Left colon (tissue), 2 donors: ENCODE measurements around the gene DCUN1D2. TPM values are rescaled to one million over a fixed set of nuclear protein-coding genes. Genes with fewer than 3 reads are reported as not detected.

ENCODE experiments used
- ATAC-seq: fragments of 200-7000 bp; cut with Tn5 transposase; one replicate; pipeline ENCODE4 v1.9.1; 2020; ENCODE audit warnings: mild to moderate bottlenecking, moderate library complexity
- DNase-seq, 2 donors: peaks; one replicate each; pipeline ENCODE4 v3.0.0-alpha.2; 2020
- intact Hi-C, 2 donors: fragments of 100-400 bp; cut with DNase I in 1 of 2; cut with micrococcal nuclease in 1 of 2; formaldehyde crosslinking; loops; one replicate each; pipeline versions ENCODE4 v1.11.2 to v1.14.0; 2022; cut with DNase I, micrococcal nuclease
- total RNA-seq, 2 donors: library from RNA; stranded (reverse); fragmentation: NEBNext Ultra II Directional; extraction: Animal tissue kit (Norgen Biotek cat#: 25700); gene quantifications; one replicate each; pipeline ENCODE4 v1.2.1, GENCODE V29; 2021
- donor health status: DM: no; HTN: no; CAD: no.
- donor health status: DM: yes; HTN: yes; CAD: no.

The DCUN1D2 gene
- total RNA-seq, 2 donors from 2014 or later, result 18.2 to 22.7 TPM

DNA sequence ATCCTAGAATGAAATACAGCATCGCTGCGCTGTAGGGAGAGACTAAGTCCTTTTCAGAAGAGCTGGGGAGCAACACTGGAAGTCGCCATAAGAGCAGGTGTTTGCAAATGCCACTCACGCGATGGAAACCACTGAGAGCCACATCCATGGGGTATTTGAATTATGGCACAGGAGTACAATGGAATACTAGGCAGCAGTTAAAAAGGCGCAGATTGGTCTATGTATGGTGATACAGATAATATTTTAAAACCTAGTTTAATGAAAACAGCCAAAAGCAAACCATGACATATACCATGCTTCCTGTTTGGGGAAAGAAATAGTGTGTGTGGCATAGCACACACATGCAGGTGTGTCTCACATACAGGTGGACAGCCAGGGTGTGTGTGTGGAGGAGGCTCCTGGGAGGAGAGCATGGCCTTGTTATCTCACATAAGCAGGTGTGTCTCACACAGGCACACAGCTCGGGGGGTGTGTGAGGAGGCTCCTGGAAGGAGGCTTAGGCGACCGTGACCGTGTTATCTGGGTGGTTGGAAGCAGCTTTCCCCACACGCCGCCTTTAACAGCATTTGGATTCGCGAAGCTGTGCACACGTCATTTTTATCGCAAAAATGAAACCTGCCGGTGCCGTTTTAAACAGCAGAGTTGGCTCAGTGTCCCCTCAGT lies 70.8 kb downstream of the DCUN1D2 start:
- ATAC-seq (peak; percentile 42), DNase-seq (no peak)
- intact Hi-C loops, result no loop called here

DNA sequence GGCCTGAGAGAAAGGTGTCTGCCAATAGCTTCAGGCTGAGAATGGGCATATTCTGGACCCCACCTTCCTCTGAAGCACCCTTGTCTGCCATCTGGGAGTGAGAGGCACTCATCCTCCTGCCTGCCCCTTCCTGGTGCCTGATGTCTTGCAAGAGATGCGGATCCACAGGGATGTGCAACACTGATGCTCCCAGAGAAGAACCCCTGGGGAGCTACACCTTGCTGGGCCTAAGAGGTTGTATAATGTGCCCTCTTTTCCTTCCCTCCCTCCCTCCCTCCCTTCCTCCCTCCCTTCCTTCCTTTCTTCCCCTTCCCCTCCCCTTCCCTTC lies 71.8 kb downstream of the DCUN1D2 start:
- intact Hi-C loops, result no loop called here
- ATAC-seq (no peak), DNase-seq (no peak)

DNA sequence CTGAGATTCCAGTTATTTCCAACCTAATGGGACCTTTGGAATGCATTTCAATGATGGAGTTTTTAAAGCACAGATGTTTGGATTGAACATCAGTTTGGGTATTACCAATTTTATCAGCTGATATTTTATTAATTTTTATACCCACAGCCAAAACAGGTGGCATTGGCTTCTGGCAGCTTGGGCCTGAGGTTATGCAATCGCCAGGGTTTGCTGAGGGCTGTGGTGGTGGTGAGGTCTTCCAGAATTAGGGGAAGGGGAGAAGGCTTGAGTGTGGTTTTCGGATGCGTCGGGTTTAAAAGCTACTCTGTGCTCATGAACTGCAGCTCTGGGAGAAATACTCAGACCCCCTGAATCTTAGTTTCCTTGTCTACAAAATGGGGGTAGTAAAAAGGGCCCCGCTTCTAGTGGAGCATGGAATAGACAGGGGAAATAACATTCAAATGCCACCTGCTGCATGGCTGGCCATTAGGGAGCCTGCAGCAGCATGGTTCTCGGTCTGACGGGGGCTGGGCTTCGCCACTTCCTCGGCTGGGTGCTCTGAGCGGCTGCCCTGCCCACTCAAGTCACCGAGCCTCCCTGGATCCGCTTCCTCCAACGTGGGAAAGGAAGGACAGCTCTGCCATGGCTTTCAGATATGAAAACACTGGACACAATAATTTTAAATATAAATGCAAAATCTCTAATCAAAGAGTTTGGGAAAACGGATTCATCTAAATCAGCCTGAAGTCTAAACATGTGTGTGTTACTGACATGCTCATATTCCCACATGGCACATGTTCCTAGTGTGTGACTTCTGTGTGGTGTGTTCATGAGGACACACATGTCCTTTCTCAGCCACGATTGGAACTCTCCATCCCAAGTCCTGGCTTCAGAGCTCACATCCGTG lies 72.4 kb downstream of the DCUN1D2 start:
- DNase-seq (no peak), ATAC-seq (no peak)
- intact Hi-C loops, result no loop called here

DNA sequence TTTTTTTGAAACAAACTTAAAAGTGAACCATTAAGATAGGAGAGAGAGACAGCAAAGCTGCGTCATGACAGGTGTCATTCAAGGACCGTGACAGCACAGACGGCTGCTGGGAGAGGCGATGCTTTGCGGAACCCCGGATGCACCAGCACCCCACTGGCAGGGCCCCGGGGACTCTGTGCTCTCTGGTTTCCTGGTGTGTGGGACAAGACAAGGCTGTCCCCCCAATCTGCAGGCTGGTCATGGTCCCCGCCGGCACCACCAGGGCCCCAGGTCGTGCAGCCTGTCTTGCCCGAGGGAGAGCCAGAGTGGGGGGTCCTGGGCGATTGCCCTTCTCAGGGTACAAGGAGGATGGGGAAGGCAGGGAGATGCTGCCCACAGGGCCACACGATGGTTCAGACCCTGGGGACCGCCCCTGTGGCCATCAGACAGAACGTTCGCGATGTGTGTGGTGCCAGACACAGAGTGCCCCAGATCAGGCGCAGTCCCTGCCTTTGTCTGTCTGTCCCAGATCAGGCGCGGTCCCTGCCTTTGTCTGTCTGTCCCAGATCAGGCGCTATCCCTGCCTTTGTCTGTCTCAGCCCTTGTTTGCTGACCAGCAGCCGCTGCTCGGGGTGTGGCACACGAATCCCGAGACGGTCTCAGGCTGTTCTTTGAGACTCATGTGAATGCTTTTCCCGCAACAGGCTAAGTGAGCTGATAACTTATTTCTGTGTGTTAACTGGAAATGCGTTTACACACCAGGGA lies 73.3 kb downstream of the DCUN1D2 start:
- ATAC-seq (no peak), DNase-seq (no peak)
- intact Hi-C loops, result no loop called here

DNA sequence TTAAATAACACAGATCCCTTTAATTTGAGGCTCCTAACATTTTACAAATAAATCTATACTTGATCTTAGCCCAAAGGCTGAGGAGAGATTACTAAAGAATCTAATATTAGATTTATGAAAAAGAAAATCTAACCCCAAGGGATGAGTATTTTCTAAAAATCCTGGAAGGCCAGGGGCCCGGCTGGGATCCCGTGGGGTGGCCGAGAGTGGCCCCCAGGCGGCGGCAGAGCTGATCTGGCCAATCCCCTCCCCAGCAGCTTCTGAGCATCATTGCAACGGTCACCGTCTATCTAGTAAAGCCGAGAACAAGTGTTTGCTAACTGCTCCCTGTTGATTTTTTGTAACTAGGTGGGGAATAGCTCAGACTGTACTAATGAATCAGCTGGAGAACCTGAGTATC lies 74.7 kb downstream of the DCUN1D2 start:
- ATAC-seq (no peak), DNase-seq (no peak)
- intact Hi-C loops, result no loop called here

DNA sequence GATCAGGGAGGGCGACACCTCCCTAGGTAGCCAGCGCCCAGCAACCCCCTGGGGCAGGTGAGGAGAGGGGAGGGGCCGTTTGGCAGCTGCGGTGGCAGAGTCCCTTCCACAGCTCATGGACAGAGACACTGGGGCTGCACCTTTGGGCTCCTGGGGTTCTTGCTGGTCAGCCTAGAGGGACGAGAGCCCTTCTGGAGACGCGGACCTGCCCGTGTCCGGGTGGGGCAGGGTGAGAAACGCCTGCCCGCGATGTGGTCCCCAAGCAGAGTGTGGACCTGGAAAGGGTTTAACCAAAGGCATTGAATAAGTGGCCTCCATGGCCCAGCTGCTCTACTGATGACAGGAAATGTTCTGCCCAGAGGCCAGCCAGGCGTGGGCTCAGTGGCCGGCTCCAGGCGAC lies 75.5 kb downstream of the DCUN1D2 start:
- no peak for DNase-seq
- no peak for ATAC-seq
- intact Hi-C loops, result no loop called here

DNA sequence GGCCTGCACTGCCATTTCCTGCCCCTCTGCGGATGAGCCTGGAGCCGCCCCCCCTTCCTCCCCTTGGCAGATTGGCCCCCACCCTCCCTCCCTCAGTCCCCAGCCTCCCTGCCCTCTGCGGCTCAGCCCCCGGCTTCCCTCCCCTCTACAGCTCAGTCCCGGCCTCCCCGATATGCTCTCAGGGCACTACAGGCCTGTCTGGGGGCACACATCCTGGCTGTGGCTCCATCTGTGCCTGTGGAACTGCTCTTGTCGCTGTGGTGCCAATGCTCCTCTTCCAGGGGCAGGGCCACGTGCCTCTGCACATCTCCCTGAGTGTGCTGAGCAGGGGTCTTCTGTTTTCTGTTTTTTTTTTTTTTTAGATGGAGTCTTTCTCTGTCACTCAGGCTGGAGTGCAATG lies 76.2 kb downstream of the DCUN1D2 start:
- DNase-seq, result no peak
- intact Hi-C loops, result no loop called here
- no peak for ATAC-seq

DNA sequence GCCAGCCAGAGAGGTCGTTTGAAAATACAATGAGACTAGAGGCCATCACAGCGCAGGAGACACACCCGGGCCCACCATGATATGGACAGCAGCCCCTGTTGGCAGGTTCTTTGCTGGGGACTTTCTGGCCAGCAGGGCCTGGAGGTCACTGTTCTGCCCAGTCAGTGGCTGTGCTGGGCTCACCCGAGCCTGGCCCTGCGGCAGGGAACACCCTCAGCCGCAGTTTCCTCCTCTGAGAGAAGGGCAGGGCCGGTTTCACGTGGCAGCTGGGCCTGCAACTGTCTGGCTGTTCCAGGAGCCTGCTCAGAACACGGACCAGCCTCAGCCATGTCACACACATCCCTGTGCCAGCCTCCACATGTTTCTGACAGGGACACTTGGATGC lies 76.6 kb downstream of the DCUN1D2 start:
- intact Hi-C loops, result no loop called here
- ATAC-seq (peak; percentile 95), DNase-seq (peak; percentile 38 to 53)

DNA sequence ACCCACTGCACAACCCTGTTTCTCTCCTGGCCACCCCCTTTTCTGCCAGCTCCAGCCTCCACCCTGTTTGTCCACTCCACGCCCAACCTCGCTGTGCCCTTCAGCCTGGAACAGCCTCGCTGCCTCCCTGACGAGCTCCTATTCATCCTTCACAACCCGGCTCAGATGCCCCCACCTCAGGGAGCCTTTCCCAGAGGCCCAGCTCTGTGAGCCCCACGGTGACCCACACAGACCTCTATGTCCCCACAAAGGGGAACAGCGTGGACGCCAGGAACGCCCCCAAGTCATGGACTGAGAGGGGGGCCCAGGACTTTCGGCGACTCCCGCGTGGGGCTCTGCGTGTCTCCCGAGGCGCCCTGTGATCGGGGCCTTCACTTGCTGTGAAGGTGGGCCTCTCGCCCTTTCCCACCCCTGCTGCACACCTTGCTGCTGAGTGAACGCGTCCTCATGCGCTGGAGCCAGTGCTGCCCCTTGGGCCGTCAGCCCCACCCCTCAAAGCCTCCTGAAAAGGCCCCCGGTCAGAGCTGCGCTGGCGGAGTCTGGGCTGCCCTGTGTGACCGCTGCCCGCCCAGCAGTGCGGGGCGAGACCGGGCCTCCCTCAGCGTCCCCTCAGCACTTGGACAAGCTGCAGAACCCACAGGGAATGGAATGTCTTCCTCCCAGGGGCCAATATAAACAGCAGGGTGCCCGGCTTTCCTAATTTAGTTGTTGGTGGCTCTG lies 77.2 kb downstream of the DCUN1D2 start:
- intact Hi-C loops, result no loop called here
- DNase-seq (no peak), ATAC-seq (no peak)

DNA sequence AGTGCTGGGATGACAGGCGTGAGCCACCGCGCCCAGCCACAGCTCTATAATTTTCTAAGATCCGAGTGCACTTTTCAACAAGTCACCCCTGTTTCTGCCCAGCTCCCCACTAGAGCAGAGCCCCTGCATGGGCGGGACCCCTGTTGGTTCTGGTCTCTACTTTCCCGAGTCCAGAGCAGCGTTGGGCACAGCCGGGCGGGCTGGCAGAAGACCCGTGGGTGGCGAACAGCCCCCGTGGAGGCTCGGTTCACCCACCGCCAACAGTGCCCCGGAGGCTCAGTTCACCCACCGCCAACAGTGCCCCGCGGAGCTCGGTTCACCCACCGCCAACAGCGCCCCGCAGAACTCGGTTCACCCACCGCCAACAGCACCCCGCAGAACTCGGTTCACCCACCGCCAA lies 78.1 kb downstream of the DCUN1D2 start:
- intact Hi-C loops, result no loop called here
- DNase-seq (no peak), ATAC-seq (no peak)

DNA sequence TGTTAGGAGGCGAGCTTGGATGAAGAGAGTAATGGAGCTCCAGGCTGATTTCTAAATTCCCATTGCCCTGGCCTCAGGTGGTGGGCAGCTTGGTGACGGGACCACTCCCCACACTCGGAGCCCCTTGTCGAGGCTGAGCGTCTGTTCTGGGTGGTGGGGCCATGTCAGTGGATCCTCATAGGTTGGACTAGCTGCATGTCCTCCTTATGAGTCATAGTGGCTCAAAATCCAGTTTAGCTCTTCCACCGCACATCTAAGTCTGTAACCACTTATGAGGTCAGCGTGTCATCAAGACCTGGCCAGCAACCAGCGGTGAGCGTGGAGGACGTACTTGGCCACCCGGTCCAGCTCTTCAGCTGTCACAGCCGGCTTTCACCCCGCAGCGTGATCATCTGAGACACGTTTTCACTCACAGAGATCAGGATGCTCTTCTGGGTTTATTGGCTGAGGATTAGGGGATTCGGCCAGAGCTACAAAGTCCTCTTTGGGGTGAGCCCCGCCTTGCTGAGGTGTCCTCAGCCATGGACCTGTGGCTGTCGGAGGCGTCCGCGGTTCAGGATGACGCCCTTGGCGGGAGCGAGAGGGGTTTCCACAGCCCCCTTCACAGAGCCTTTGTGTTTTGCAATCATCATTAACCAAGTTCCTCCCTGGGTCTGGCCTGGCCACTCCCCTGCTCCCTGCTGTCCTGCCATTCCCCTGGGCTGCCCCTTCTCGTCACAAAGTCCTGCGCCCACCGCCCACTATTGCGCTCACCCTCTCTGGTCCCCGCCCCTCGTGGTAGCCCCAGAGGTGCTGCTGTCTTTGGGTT lies 79.1 kb downstream of the DCUN1D2 start:
- intact Hi-C loops, result no loop called here
- DNase-seq, result peak; percentile 35 to 36
- no peak for ATAC-seq

DNA sequence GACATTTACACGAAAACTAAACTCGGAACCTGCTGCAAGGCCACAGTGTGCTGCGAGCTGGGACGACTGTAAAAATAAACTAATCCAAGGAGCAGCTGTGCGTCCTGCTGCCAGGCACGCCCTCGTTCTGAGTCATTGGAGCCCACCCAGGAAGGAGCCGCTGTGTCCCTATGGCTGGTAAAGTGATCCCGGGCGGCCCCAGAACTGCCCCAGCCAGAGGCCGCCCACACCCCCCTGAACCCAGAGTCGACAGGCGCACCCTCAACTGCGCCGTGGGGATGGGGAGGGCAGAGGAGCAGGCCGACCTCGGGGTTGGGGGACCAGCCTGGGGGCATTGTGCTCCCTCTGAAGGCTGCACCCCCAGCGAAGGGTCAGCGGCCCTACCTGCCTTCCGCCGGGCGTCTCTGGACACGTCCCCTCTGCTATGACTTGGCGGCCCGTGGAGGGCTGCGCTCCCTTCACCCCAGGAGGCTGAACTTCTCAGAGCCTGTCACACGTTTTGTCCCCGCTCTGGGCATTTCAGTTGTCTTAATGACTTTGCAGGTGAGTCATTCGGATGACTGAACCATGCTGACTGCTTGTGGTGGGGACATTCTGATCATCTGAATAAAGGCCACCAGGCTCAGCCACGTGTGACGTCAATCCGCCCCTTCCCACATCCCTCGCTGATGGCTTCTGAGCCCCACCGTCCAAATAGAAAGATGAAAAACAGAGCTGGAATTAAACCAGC lies 79.9 kb downstream of the DCUN1D2 start:
- ATAC-seq, result no peak
- DNase-seq, result peak; percentile 29 to 41
- intact Hi-C loops, result no loop called here

DNA sequence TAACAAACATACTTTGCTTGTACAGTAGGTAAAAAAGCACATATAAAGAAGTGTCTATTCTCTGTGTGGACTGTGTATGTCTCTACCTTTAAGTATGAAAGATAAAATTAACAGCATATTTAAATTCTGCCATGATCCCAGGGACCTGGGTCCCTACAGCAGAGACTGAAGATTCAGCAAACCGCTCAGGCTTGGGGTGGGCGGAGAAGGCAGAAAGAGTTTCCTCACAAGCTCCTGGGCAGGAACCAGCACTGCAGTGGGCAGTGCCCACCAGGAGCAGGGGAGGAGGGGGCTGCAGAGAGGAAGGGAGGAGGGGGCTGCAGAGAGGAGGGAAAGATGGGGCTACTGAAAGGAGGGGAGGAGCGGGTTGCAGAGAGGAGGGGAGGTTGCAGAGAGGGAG lies 81.9 kb downstream of the DCUN1D2 start:
- DNase-seq, result peak in 1 of 2 donors; percentile 4
- intact Hi-C loops, result no loop called here
- no peak for ATAC-seq

DNA sequence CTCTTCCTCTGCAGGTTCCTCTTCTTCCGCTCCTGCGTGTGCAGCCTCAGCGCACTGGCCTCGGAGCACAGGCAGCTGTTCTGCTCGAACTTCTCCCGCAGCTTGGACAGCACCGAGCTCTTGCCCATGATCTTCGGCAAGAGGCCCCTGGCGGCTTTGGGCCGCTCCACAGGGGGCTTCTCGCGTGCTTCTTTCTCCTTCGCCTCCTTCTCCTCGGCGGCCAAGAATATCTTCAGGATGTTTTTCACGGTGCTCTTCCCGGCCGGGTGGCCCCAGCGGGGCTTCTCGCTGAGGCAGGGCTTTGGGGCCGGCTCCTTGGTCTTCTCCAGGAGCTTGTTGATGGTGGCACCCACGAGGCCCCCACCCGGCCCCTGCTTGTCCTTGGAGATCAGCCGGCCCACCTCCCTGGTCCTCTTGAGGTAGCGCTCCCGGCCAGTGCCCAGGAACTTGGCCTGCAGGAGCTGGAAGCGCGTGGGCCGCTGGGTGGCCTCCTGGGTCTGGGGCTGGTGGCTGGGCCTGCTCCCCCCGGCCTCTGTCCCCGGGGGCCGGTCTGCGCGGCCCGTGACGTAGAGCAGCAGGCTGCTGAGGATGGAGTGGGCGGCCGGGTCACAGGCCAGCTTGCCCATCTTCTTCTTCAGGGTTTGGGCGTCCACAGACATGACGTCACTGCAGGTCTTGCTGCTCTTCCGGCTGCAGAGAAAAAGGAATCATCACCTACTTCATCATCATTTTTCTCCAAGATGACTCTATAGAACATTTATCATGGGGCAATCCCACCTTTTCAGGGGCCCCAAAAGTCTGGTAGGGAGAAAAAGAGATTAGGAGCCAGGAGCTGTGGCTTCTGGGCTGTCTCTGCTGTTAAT lies 82.7 kb downstream of the DCUN1D2 start:
- DNase-seq, result peak in 1 of 2 donors; percentile 12
- ATAC-seq, result no peak
- intact Hi-C loops, result no loop called here

DNA sequence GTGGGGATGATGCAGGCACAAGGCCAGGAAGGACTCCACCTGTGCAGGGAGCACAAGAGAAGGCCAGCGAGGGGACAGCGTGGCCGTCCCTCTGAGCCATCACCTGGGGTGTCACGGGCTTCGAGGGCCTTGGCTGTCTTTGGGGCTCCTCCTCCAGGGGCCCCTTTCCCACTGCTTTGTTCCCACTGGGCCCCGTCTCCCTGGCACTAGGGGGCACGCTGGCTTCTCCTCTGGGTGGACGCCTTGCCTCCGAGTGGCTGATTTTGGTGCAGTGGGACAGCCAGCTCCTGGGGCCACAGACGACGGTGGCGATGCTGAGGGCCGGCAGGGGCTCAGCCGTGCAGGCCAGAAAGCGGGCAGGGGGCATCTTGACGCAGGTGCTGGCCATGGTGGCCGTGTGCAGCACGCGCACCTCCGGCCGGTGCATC lies 83.4 kb downstream of the DCUN1D2 start:
- peak in 1 of 2 donors; percentile 13 for DNase-seq
- intact Hi-C loops, result no loop called here

DNA sequence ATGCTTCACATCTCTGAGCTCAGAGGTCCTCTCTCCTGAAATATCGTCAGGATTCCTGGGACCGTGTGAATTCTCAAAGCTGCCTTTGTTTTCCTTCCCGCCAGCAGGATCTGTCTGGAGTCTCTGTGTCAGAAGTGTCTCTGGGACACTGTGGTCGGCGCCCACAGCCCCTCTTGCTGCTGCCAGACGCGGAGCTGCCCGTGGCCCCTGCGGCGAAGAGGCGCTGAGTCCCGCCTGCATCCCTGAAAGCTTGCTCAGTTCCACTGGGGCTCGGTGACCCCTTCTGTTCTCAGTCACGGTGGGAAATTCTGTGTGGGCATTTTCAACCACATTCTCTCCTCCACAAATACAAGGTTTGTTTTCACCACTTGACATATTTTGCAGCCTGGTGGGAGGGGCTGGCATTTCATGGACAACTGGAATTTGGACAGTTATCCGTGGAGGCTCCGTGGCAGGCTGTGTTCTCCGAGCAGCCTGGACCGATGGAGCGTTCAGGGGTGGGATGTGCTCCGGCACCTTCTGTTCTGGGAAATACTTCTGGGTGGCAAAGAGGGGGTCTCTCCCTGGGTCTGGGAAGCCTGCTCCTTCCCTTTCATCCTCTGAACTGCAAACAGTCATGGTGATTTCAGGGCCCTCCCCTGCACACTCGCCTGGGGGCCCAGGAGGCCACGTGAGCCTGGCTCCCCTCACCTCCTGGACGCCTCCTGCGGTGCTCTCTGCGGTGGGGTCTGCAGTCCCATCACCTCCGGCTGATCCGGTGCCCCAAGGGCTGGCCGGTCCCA lies 84.0 kb downstream of the DCUN1D2 start:
- DNase-seq, result peak in 1 of 2 donors; percentile 8
- ATAC-seq, result no peak
- intact Hi-C loops, result no loop called here

More for the DNA sequence above, 83.4 kb downstream of the DCUN1D2 start:
- ATAC-seq, result no peak
